HEK293 (cell line): ENCODE measurements around the gene BICRA.

Source experiments
- BCL11B ChIP-seq: fragments of 450-650 bp; formaldehyde crosslinking; IDR thresholded peaks from 2 replicates; pipeline ENCODE4 v1.5.1; 2016; ENCODE audit warnings: low read depth, missing biosample characterization, missing genetic modification characterization
- SALL2 ChIP-seq: fragments of 450-650 bp; formaldehyde crosslinking; IDR thresholded peaks from 2 replicates; pipeline ENCODE4 v1.5.0; 2017; ENCODE audit warnings: missing biosample characterization, mild to moderate bottlenecking, missing genetic modification characterization, borderline replicate concordance
- SETDB1 ChIP-seq: IDR thresholded peaks from one replicate; pipeline ENCODE4 v1.6.1; 2017; ENCODE audit warnings: mild to moderate bottlenecking, low read length, moderate library complexity, mixed read lengths; ENCODE audit not compliant: insufficient read length
- SP3 ChIP-seq: fragments of 450-650 bp; formaldehyde crosslinking; IDR thresholded peaks from 2 replicates; pipeline ENCODE4 v1.5.1; 2016; ENCODE audit warnings: missing biosample characterization, missing genetic modification characterization
- WT1 ChIP-seq: fragments of 450-650 bp; formaldehyde crosslinking; IDR thresholded peaks from 2 replicates; pipeline ENCODE4 v1.5.1; 2016; ENCODE audit warnings: missing biosample characterization, missing genetic modification characterization
- YY1 ChIP-seq: fragments of 450-650 bp; formaldehyde crosslinking; IDR thresholded peaks from 2 replicates; pipeline ENCODE4 v1.5.1; 2018; ENCODE audit warnings: missing biosample characterization, missing genetic modification characterization
- ZBTB7A ChIP-seq: fragments of 450-650 bp; formaldehyde crosslinking; IDR thresholded peaks from 2 replicates; pipeline ENCODE4 v1.5.1; 2016; ENCODE audit warnings: low read depth, missing biosample characterization, missing genetic modification characterization
- ZFP3 ChIP-seq: fragments of 450-650 bp; formaldehyde crosslinking; IDR thresholded peaks from 2 replicates; pipeline ENCODE4 v1.5.1; 2016; ENCODE audit warnings: low read depth, missing biosample characterization, missing genetic modification characterization
- ZNF184 ChIP-seq: fragments of 450-650 bp; IDR thresholded peaks from 2 replicates; pipeline ENCODE4 v1.5.1; 2018; ENCODE audit warnings: missing biosample characterization, mild to moderate bottlenecking, missing genetic modification characterization
- ZNF19 ChIP-seq: fragments of 450-650 bp; formaldehyde crosslinking; IDR thresholded peaks from 2 replicates; pipeline ENCODE4; 2016; ENCODE audit warnings: missing biosample characterization, missing genetic modification characterization, low read depth
- ZNF23 ChIP-seq: fragments of 450-650 bp; formaldehyde crosslinking; IDR thresholded peaks from 2 replicates; pipeline ENCODE4 v1.5.1; 2016; ENCODE audit warnings: missing biosample characterization, missing genetic modification characterization, borderline replicate concordance
- ZNF248 ChIP-seq: fragments of 450-650 bp; formaldehyde crosslinking; IDR thresholded peaks from 2 replicates; pipeline ENCODE4 v1.5.1; 2017; ENCODE audit warnings: missing biosample characterization, missing genetic modification characterization
- ZNF266 ChIP-seq: fragments of 450-650 bp; formaldehyde crosslinking; IDR thresholded peaks from 2 replicates; pipeline ENCODE4 v1.5.1; 2016; ENCODE audit warnings: missing biosample characterization, missing genetic modification characterization, low read depth
- ZNF292 ChIP-seq: fragments of 450-650 bp; formaldehyde crosslinking; IDR thresholded peaks from 2 replicates; pipeline ENCODE4 v1.5.1; 2016; ENCODE audit warnings: low read depth, missing biosample characterization, missing genetic modification characterization, borderline replicate concordance
- ZNF311 ChIP-seq: fragments of 450-650 bp; formaldehyde crosslinking; IDR thresholded peaks from 2 replicates; pipeline ENCODE4 v1.5.1; 2017; ENCODE audit warnings: missing biosample characterization, missing genetic modification characterization, borderline replicate concordance
- ZNF341 ChIP-seq: fragments of 450-650 bp; formaldehyde crosslinking; IDR thresholded peaks from 2 replicates; pipeline ENCODE4; 2016; ENCODE audit warnings: low read depth, missing biosample characterization, missing genetic modification characterization
- ZNF394 ChIP-seq: fragments of 450-650 bp; formaldehyde crosslinking; IDR thresholded peaks from 2 replicates; pipeline ENCODE4 v1.5.1; 2016; ENCODE audit warnings: missing biosample characterization, missing genetic modification characterization, mild to moderate bottlenecking, moderate library complexity, borderline replicate concordance
- ZNF521 ChIP-seq: fragments of 450-650 bp; formaldehyde crosslinking; IDR thresholded peaks from 2 replicates; pipeline ENCODE4 v1.5.1; 2017; ENCODE audit warnings: missing biosample characterization, mild to moderate bottlenecking, missing genetic modification characterization
- ZNF548 ChIP-seq: fragments of 450-650 bp; formaldehyde crosslinking; IDR thresholded peaks from 2 replicates; pipeline ENCODE4 v1.5.1; 2016; ENCODE audit warnings: missing biosample characterization, missing genetic modification characterization
- ZNF561 ChIP-seq: fragments of 450-650 bp; IDR thresholded peaks from 2 replicates; pipeline ENCODE4 v1.5.1; 2018; ENCODE audit warnings: missing biosample characterization, missing genetic modification characterization, borderline replicate concordance
- ZNF585B ChIP-seq: fragments of 450-650 bp; formaldehyde crosslinking; IDR thresholded peaks from 2 replicates; pipeline ENCODE4 v1.5.1; 2016; ENCODE audit warnings: missing biosample characterization, missing genetic modification characterization
- ZNF658 ChIP-seq: fragments of 450-650 bp; formaldehyde crosslinking; IDR thresholded peaks from 2 replicates; pipeline ENCODE4; 2016; ENCODE audit warnings: missing biosample characterization, missing genetic modification characterization
- ZNF777 ChIP-seq: fragments of 450-650 bp; formaldehyde crosslinking; IDR thresholded peaks from 2 replicates; pipeline ENCODE4 v1.5.1; 2017; ENCODE audit warnings: missing biosample characterization, missing genetic modification characterization, borderline replicate concordance
- ZNF791 ChIP-seq: fragments of 450-650 bp; formaldehyde crosslinking; IDR thresholded peaks from 2 replicates; pipeline ENCODE4 v1.5.1; 2016; ENCODE audit warnings: missing biosample characterization, missing genetic modification characterization
- ZSCAN16 ChIP-seq: fragments of 450-650 bp; formaldehyde crosslinking; IDR thresholded peaks from 2 replicates; pipeline ENCODE4 v1.5.1; 2016; ENCODE audit warnings: missing biosample characterization, missing genetic modification characterization
- ZSCAN30 ChIP-seq: fragments of 450-650 bp; IDR thresholded peaks from 2 replicates; pipeline ENCODE4 v1.5.1; 2018; ENCODE audit warnings: missing biosample characterization, mild to moderate bottlenecking, missing genetic modification characterization, moderate library complexity
- TF ChIP-seq, protein P1 (sequence below): fragments of 450-650 bp; formaldehyde crosslinking; IDR thresholded peaks from 2 replicates; pipeline ENCODE4 v1.5.1; 2016; ENCODE audit warnings: missing biosample characterization, missing genetic modification characterization
- TF ChIP-seq, protein P2 (sequence below): fragments of 450-650 bp; formaldehyde crosslinking; IDR thresholded peaks from 2 replicates; pipeline ENCODE4 v1.5.1; 2016; ENCODE audit warnings: missing biosample characterization, missing genetic modification characterization
- TF ChIP-seq, protein P3 (sequence below): fragments of 450-650 bp; formaldehyde crosslinking; IDR thresholded peaks from 2 replicates; pipeline ENCODE4 v1.5.1; 2016; ENCODE audit warnings: missing biosample characterization, missing genetic modification characterization
- TF ChIP-seq, protein P4 (sequence below): fragments of 450-650 bp; formaldehyde crosslinking; IDR thresholded peaks from 2 replicates; pipeline ENCODE4 v1.5.1; 2016; ENCODE audit warnings: missing biosample characterization, missing genetic modification characterization
- TF ChIP-seq, protein P5 (sequence below): fragments of 450-650 bp; formaldehyde crosslinking; IDR thresholded peaks from 2 replicates; pipeline ENCODE4 v1.5.1; 2017; ENCODE audit warnings: missing biosample characterization, missing genetic modification characterization

The BICRA gene

GRCh38 chr19:47729799-47730520 lies 121.0 kb downstream of the BICRA start (continued):
- TF ChIP-seq ZNF292 (tag by site-specific recombination) (no peak), SP3 (tag by site-specific recombination) (peak; percentile 79), ZNF184 (tag by site-specific recombination) (no peak), ZSCAN30 (tag by site-specific recombination) (no peak), BCL11B (tag by site-specific recombination) (no peak), ZNF548 (no peak), YY1 (tag by site-specific recombination) (no peak), ZNF561 (tag by site-specific recombination) (no peak; the same call in 1 of the 2 replicates), ZNF248 (tag by site-specific recombination) (no peak), ZNF19 (tag by site-specific recombination) (no peak), ZNF341 (tag by site-specific recombination) (peak; percentile 83), WT1 (tag by site-specific recombination) (no peak), ZNF521 (no peak), ZNF791 (no peak), ZNF23 (tag by site-specific recombination) (no peak), ZNF311 (no peak), ZNF777 (tag by site-specific recombination) (no peak), ZNF658 (tag by site-specific recombination) (no peak), ZNF266 (tag by site-specific recombination) (no peak), ZBTB7A (tag by site-specific recombination) (no peak), SETDB1 (no peak), ZNF585B (no peak), ZNF394 (tag by site-specific recombination) (no peak), ZSCAN16 (no peak), SALL2 (no peak), ZFP3 (tag by site-specific recombination) (no peak)
- TF ChIP-seq, protein P1, sequence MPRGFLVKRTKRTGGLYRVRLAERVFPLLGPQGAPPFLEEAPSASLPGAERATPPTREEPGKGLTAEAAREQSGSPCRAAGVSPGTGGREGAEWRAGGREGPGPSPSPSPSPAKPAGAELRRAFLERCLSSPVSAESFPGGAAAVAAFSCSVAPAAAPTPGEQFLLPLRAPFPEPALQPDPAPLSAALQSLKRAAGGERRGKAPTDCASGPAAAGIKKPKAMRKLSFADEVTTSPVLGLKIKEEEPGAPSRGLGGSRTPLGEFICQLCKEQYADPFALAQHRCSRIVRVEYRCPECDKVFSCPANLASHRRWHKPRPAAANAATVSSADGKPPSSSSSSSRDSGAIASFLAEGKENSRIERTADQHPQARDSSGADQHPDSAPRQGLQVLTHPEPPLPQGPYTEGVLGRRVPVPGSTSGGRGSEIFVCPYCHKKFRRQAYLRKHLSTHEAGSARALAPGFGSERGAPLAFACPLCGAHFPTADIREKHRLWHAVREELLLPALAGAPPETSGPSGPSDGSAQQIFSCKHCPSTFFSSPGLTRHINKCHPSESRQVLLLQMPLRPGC (tag by site-specific recombination), result no peak
- TF ChIP-seq, protein P2, sequence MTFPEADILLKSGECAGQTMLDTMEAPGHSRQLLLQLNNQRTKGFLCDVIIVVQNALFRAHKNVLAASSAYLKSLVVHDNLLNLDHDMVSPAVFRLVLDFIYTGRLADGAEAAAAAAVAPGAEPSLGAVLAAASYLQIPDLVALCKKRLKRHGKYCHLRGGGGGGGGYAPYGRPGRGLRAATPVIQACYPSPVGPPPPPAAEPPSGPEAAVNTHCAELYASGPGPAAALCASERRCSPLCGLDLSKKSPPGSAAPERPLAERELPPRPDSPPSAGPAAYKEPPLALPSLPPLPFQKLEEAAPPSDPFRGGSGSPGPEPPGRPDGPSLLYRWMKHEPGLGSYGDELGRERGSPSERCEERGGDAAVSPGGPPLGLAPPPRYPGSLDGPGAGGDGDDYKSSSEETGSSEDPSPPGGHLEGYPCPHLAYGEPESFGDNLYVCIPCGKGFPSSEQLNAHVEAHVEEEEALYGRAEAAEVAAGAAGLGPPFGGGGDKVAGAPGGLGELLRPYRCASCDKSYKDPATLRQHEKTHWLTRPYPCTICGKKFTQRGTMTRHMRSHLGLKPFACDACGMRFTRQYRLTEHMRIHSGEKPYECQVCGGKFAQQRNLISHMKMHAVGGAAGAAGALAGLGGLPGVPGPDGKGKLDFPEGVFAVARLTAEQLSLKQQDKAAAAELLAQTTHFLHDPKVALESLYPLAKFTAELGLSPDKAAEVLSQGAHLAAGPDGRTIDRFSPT, result no peak
- TF ChIP-seq, protein P3, sequence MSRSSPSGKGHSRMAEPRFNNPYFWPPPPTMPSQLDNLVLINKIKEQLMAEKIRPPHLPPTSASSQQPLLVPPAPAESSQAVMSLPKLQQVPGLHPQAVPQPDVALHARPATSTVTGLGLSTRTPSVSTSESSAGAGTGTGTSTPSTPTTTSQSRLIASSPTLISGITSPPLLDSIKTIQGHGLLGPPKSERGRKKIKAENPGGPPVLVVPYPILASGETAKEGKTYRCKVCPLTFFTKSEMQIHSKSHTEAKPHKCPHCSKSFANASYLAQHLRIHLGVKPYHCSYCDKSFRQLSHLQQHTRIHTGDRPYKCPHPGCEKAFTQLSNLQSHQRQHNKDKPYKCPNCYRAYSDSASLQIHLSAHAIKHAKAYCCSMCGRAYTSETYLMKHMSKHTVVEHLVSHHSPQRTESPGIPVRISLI (tag by site-specific recombination), result no peak
- TF ChIP-seq, protein P4, sequence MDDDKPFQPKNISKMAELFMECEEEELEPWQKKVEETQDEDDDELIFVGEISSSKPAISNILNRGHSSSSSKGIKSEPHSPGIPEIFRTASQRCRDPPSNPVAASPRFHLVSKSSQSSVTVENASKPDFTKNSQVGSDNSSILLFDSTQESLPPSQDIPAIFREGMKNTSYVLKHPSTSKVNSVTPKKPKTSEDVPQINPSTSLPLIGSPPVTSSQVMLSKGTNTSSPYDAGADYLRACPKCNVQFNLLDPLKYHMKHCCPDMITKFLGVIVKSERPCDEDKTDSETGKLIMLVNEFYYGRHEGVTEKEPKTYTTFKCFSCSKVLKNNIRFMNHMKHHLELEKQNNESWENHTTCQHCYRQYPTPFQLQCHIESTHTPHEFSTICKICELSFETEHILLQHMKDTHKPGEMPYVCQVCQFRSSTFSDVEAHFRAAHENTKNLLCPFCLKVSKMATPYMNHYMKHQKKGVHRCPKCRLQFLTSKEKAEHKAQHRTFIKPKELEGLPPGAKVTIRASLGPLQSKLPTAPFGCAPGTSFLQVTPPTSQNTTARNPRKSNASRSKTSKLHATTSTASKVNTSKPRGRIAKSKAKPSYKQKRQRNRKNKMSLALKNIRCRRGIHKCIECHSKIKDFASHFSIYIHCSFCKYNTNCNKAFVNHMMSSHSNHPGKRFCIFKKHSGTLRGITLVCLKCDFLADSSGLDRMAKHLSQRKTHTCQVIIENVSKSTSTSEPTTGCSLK (tag by site-specific recombination), result no peak
- TF ChIP-seq, protein P5, sequence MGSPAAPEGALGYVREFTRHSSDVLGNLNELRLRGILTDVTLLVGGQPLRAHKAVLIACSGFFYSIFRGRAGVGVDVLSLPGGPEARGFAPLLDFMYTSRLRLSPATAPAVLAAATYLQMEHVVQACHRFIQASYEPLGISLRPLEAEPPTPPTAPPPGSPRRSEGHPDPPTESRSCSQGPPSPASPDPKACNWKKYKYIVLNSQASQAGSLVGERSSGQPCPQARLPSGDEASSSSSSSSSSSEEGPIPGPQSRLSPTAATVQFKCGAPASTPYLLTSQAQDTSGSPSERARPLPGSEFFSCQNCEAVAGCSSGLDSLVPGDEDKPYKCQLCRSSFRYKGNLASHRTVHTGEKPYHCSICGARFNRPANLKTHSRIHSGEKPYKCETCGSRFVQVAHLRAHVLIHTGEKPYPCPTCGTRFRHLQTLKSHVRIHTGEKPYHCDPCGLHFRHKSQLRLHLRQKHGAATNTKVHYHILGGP, result no peak
